HG03135 (cell line): Measurements from ENCODE around the gene ADAM11.

Source experiments
- ATAC-seq: cut with Tn5 transposase; IDR thresholded peaks from one replicate; pipeline ENCODE4 v1.9.1; 2021; ENCODE audit warnings: mild to moderate bottlenecking, moderate library complexity; ENCODE audit not compliant: unreplicated experiment

Gene ADAM11

GRCh38 chr17:44829523-44830358 lies 71.0 kb downstream of the ADAM11 start, which contains the start of gene GJC1:
Gene GJC1 (minus strand): TSS chr17:44830287. CDS start chr17:44805817, 24,470 bp downstream.
- no peak for ATAC-seq

GRCh38 chr17:44830359-44831288 lies 71.8 kb downstream of the ADAM11 start:
- ATAC-seq, result no peak

GRCh38 chr17:44831371-44831770 lies 72.6 kb downstream of the ADAM11 start:
- ATAC-seq, result no peak
